ENCODE results near the gene CRIP1.

CRIP1 gene

DNA sequence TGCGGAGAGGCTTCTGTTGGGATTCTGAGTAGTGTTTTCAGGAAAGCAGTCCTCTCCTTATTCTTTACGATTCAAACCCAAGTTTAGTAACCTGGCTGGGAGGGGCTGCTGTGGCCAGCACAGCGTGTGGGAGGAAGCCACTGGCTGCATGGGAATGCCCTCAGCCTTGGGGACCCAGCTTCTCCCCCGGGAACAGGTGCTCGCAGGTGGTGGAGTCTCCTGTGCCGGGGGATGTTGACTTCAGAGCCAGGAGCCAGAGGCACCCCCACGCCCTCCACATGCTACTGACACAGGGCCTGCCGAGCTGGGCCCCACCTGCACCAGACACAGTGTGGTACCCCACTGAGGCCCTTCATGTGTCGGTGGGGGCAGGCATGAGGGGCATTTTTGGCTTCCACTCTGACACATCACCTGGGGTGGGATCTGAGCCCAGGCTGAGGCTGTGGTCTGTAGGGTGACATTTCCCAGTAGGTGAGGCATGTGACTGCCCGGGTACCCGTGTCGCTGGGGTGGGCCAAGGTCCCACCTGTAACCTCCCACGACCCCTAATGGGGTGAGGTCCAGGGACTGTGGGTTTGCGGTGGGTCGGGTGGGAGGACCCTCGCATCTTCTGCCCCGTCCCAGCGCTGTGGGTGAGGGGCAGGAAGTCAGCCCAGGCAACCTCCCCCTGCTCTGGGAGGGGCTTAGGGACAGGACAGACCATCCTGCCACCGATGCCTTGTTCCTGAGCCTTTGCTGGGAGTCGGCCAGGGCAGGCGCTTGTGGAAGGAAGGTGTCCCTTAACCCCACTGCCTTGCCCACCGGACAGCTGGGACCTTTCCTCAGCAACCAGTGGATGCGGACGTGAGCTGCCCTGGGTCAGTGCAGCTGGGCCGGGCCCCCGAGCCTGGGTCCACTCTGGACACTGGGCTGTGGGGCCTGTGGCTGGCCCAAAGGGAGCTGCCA is 40.5 kb upstream of the CRIP1 start:
- Histone ChIP-seq H3K27me3 (replicated peaks) (no peaks in the 10 kb centered on the region), H3K36me3 (replicated peaks) (peaks cover 31% of the 10 kb centered on the region), H3K27ac (no peak overlapping the region), H3K4me3 (ENCODE audit: low read depth, low read length) (no peak overlapping the region)
- in situ Hi-C loops (cut with HindIII; ENCODE audit: low pct_ligation_motif_present, low sequenced_read_pairs) = no loop called here
- TF ChIP-seq CTCF (IDR thresholded peaks at IDR 0.05; ENCODE audit: low read depth, low read length, missing control alignments) = no peak
- no peak for DNase-seq

- in situ Hi-C loops (cut with HindIII; ENCODE audit: low pct_ligation_motif_present, low sequenced_read_pairs) = no loop called here
- H3K27ac ChIP-seq = no peak overlapping the region
- TF ChIP-seq CTCF (IDR thresholded peaks at IDR 0.05; ENCODE audit: low read depth, low read length, missing control alignments) = no peak
- peaks cover 31% of the 10 kb centered on the region for H3K36me3 ChIP-seq (replicated peaks)
- H3K4me3 ChIP-seq (ENCODE audit: low read depth, low read length) = no peak overlapping the region
- H3K27me3 ChIP-seq (replicated peaks) = no peaks in the 10 kb centered on the region
- no peak for DNase-seq
Measured at GRCh38 chr14:105446971-105447370, 39.7 kb upstream of the CRIP1 start.

- Histone ChIP-seq H3K36me3 (replicated peaks) (peaks cover 27% of the 10 kb centered on the region), H3K4me3 (ENCODE audit: low read depth, low read length) (no peak overlapping the region), H3K27ac (no peak overlapping the region), H3K27me3 (replicated peaks) (no peaks in the 10 kb centered on the region)
- in situ Hi-C loops (cut with HindIII; ENCODE audit: low pct_ligation_motif_present, low sequenced_read_pairs) = no loop called here
- TF ChIP-seq CTCF (IDR thresholded peaks at IDR 0.05; ENCODE audit: low read depth, low read length, missing control alignments) = no peak
- DNase-seq = no peak
Measured at GRCh38 chr14:105447651-105448640, 38.7 kb upstream of the CRIP1 start.

DNA sequence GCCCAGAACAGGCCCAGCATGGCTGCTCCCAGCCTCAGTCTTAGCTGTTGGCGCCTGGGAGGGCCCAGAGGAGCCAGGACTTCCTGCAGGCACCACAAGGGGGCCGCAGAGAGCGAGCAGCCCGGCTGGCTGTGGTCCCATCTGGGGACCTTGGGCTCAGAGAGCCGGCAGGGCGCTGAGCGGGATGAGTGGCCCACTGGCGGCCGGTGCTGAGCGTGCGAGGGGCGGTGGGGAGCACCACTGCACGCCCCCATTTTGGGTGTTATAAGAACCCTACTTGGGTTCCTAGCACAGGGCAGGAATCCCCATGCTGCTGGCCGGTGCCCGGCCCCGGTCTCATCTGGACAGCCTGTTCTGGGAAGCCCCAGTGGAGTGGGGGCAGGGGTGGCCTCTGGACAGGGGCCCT is 38.0 kb upstream of the CRIP1 start:
- Histone ChIP-seq H3K4me3 (ENCODE audit: low read depth, low read length) (no peak overlapping the region), H3K27me3 (replicated peaks) (no peaks in the 10 kb centered on the region), H3K36me3 (replicated peaks) (peaks cover 29% of the 10 kb centered on the region), H3K27ac (no peak overlapping the region)
- TF ChIP-seq CTCF (IDR thresholded peaks at IDR 0.05; ENCODE audit: low read depth, low read length, missing control alignments) = peak; percentile 91
- in situ Hi-C loops (cut with HindIII; ENCODE audit: low pct_ligation_motif_present, low sequenced_read_pairs) = no loop called here
- DNase-seq = peak; percentile 58

DNA sequence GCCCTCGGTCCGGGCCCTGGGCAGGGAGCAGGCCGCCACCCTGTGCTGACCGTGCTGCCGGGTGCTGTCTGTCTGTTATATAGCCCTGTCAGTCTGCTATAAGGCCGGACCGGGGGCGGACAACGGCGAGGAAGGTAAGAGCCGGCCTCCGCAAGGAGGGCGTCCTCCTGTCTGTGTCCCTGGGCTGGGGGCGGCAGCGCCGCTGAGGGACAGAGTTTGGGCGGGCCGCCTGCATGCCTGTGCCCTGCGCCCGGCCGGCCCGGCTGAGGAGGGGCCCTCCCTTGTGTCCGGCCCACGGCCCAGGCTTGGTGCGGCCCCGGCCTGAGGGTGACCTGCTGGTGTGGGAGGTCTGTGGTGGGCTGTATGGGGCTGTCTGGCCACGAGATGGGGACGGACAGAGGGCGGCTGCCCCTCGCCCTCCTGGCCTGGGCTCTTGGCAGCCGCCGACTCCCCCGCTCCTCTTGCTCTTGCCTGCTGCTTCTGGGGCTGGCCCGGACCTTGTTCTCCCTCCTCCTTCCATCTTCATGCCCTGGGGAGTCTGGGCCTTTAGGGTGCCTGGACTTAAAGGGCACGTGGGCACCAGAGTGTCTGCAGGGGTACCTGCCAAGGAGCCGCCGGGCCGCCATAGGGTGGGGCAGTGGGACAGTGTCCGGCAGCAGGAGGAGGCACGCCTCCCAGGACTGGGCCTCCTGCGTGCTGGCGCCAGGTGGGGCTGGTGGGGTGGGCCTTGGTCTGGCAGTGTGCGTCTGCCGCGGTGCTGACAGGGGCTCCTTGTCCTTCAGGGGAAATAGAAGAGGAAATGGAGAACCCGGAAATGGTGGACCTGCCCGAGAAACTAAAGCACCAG is 37.2 kb upstream of the CRIP1 start:
- Histone ChIP-seq H3K4me3 (ENCODE audit: low read depth, low read length) (no peak overlapping the region), H3K27ac (no peak overlapping the region), H3K27me3 (replicated peaks) (no peaks in the 10 kb centered on the region), H3K36me3 (replicated peaks) (peaks cover 36% of the 10 kb centered on the region)
- in situ Hi-C loops (cut with HindIII; ENCODE audit: low pct_ligation_motif_present, low sequenced_read_pairs) = no loop called here
- no peak for TF ChIP-seq CTCF (IDR thresholded peaks at IDR 0.05; ENCODE audit: low read depth, low read length, missing control alignments)
- DNase-seq = no peak

All from brain microvascular endothelial cell (primary cell).